Fibroblast of skin of back (primary cell): ENCODE measurements around the gene BTG2.
A peak's percentile ranks its signal among the peaks of the same experiment; 100 is the strongest.

Experiments used
- DNase-seq: peaks from one replicate; pipeline ENCODE4 v3.0.0-alpha.2; 2013

The BTG2 gene

DNA sequence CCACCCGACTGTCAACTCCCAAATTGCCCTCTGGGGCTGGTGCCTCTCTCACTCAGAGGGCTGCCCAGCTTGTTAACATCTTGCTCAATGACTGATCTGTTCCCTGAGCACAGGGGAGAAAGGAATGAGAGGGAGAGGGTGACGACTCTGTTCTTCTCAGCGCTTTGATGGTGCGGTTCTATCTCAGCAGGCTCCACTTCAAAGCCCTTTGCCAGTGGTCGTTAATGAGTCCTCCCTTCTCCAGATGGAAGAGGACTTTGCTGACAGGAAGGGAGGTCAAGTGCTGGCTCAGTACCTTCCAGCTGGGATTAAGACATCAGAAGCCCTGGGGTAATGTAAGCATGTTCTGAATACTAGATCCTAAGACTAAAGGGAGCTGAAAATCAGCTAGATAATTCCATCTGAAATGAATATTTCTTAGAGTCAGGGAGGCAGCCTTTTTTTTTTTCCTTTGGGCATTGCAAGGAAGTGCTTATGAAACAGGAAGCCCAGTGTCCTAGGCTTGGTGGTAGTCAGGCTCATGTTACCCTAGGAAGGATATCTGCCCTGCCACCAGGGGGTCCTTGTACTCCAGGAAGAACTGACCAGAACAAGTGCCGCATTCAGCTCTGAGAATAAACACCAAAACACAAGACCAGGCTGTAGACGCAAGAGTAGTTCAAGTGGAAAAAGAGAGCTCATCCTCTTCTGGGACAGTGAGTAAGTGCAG lies 40.9 kb downstream of the BTG2 start:
- no peak for DNase-seq

DNA sequence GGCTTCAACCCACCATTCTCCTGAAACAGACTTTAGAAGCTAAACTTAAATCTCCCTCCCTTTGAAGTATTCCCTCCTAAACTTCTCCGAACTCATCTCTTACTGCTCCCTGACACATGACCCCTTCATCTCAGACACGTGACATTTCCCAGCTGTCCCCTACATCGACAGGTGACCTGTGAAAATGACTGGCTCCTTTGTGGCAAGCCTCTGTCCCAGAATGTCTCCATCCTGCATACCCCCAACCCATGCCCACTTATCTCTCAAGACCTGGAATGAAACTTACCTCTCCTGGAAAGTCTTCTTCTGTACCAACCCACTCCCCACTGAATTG lies 41.4 kb downstream of the BTG2 start:
- no peak for DNase-seq

DNA sequence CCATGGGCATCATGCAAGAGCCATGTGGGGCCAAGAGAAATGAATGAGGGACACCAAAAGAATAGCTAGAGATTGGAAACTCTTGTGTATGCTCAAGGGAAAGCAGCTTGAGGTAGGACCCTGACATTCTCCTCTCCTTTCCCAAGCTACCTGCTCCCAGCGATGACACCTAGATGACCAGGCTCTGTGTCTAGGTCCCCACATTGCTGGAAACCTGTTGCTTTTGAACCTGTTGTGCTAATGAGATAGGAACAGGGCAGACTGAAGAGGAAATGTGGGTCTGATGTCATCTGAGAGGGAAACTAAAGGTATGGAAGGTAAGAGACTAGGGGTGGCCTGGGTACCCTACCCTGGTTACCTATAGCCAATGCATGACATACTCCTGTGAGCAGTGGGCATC lies 43.8 kb downstream of the BTG2 start:
- no peak for DNase-seq

DNA sequence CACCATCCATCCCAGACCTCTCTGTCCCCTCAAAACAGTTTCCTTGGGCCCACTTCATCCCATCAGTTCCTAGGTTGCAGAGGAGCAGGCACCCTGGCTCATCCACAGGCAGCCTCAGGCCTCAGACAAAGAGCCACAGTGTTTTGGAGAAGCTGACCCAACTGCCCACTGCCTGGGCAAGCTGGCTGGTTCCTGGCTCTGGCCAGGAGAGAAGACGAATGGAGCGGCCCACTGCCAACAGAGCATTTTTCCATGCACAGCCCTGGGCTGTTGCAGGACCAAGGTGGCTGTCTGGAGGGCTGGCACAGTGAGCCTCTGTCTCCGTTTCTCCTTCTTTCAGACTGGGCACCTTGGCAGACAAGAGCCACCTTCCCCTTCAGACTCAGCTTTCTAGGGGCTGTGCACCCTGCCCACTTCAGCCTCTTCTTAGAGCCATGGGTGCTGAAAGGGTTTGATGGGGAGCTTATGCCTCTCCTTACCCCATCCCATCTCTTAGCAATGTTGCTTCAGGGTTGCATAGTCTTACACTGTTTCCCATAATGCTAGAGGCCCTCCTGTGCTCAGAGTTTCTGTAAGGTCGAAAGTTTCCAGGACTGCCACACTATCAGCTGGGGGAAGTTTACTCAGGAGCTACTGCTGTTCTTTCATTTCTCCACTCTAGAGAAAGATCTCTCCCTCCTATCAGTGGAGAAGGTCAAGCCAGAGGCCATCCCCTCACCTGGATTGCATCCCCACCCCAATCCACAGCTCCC lies 44.6 kb downstream of the BTG2 start:
- no peak for DNase-seq

DNA sequence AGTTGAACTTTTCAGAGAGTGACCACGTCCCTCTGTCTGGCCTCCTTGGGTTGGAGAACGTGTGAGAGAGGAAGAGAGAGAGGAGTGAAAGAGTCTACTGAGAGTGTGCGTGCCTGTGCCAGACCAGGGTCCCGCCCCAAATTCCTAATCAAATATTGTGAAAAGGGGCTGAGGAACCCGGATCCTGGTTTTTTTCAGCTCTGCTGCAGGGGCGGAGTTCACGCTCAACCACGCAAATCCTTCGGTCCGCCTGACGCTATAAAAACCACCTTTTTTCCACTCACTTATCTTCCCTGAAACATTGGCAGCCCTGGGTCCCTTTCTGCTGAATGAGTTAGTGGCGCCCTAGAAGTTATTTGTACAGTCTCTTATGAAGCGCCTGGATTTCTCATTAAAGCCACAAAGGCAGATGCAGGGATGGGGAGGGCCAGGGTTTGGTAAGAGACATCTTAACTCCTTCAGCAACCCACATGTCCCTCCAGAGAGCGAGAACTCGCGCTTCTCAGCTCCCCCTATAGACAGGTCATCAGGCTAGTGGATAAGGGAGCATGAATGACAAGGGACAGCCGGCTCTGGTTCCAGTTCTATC lies 45.8 kb downstream of the BTG2 start, which contains the start of gene FMOD:
FMOD (minus strand) TSS at position 86 of the 589 bp plus-strand sequence. CDS start 2,852 bp downstream, outside the sequence.
- peak; percentile 43 for DNase-seq

DNA sequence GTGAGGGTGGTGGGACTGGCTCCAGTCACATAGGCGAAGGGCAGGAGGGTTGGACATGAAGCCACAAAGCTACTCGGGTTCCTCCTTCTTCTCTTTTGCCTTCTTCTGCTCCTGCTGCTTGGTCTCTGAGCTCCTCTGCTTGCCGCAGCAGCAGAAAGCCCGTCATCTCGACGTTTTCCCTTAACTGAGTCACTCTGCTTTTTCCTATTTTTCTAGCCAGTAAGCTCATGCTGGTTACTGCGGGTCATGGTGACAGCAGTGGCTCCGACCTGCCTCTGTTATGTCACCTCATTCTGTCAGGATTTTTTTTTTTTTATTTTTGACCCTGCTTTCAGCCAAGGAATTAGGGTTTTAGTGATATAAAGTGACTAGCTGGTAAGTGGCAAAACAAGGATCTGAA lies 48.2 kb downstream of the BTG2 start:
- DNase-seq: no peak

DNA sequence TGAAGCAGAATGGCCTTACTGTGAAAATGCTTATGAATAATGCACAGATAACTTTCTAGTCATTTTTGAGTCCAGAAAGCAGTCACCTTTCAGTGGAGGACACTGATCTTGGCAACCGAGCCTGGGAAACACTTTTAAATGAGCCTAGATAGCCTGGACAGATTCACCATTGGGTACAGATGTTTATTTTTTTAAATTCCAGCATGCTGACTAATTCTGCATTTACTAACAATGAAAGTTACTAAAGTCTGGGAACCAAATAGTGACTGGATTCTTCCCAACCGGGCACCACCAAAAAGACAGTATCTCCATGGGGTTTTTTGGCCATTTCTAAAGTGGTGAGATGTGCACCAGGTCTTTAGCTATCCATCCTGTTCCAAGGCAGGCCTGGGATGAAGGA lies 48.9 kb downstream of the BTG2 start:
- DNase-seq: peak; percentile 47

DNA sequence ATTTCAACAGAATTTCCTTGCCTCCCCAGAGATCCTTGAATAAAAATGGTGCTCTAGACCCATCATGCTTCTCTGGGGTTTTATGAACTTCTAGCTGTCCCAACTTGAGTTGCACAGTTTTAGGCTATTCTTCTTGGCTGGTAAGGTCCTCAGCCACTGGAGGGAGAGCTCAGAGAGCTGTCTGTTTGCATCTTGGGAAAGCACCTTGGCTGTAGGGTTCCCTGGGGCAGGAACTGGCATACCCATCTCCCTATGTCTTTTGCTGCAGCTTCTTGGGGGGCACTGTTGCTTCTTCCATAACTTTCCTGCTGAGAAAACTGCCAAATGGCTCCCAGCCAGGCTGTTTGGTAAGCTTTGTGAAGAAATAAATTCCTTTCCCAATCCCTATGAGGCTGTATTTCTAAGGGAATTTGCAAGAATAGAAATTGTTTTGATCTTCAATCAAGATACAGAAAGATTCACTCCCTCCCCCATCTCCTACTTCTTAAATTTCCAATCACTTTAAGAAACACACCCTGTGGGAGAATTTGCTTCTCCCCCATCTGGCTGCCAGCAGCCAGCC lies 53.8 kb downstream of the BTG2 start:
- DNase-seq: no peak
